Measurements from ENCODE around the gene EGR1.

GRCh38 chr5:138517437-138517836 is 52.2 kb downstream of the EGR1 start:
- TF ChIP-seq POLR2A (IDR thresholded peaks at IDR 0.05), result no peak
- TF ChIP-seq, protein P1, sequence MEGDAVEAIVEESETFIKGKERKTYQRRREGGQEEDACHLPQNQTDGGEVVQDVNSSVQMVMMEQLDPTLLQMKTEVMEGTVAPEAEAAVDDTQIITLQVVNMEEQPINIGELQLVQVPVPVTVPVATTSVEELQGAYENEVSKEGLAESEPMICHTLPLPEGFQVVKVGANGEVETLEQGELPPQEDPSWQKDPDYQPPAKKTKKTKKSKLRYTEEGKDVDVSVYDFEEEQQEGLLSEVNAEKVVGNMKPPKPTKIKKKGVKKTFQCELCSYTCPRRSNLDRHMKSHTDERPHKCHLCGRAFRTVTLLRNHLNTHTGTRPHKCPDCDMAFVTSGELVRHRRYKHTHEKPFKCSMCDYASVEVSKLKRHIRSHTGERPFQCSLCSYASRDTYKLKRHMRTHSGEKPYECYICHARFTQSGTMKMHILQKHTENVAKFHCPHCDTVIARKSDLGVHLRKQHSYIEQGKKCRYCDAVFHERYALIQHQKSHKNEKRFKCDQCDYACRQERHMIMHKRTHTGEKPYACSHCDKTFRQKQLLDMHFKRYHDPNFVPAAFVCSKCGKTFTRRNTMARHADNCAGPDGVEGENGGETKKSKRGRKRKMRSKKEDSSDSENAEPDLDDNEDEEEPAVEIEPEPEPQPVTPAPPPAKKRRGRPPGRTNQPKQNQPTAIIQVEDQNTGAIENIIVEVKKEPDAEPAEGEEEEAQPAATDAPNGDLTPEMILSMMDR (IDR thresholded peaks at IDR 0.05), result no peak

All from adrenal gland (tissue), 5 donors.